ENCODE measurements around the gene UBALD1. TPM values are rescaled to one million over a fixed set of nuclear protein-coding genes. Genes with fewer than 3 reads are reported as not detected.
"Not testable (repeated sequence)": the region's sequence is repeated elsewhere in the genome, so short reads cannot be mapped to it uniquely, and the experiment has no call there.

The UBALD1 gene
- total RNA-seq = 20.9 TPM
- long read RNA-seq, partial matches to known transcripts = 0 of 3 reads
- long read RNA-seq, other reads (novel, unspliced or antisense) = 0 of 3 reads

- peak; percentile 94 for DNase-seq (ENCODE audit: low spot score)
Observed at GRCh38 chr16:4614571-4615383, at the start of gene UBALD1. TSS of gene UBALD1 (minus strand) at chr16:4614888. CDS start at chr16:4614797, 91 bp downstream.

GRCh38 chr16:4663777-4664465 lies 49.2 kb upstream of the UBALD1 start:
- DNase-seq (ENCODE audit: low spot score) = no peak

- DNase-seq (ENCODE audit: low spot score) = no peak
Observed at GRCh38 chr16:4663465-4663776, 48.7 kb upstream of the UBALD1 start.

GRCh38 chr16:4661661-4662060 lies 47.0 kb upstream of the UBALD1 start:
- no peak for DNase-seq (ENCODE audit: low spot score)

- no peak for DNase-seq (ENCODE audit: low spot score)
Observed at GRCh38 chr16:4660454-4661007, 45.8 kb upstream of the UBALD1 start.

GRCh38 chr16:4659363-4660353 lies 45.0 kb upstream of the UBALD1 start:
- DNase-seq (ENCODE audit: low spot score) = no peak

- DNase-seq (ENCODE audit: low spot score) = no peak
Observed at GRCh38 chr16:4656695-4657686, 42.3 kb upstream of the UBALD1 start.

GRCh38 chr16:4656221-4656620 lies 41.5 kb upstream of the UBALD1 start:
- DNase-seq (ENCODE audit: low spot score) = no peak

- DNase-seq (ENCODE audit: low spot score) = no peak
Observed at GRCh38 chr16:4655801-4656200, 41.1 kb upstream of the UBALD1 start.

GRCh38 chr16:4654964-4655590 lies 40.4 kb upstream of the UBALD1 start:
- no peak for DNase-seq (ENCODE audit: low spot score)

- DNase-seq (ENCODE audit: low spot score) = no peak
Observed at GRCh38 chr16:4654011-4654963, 39.6 kb upstream of the UBALD1 start.

- DNase-seq (ENCODE audit: low spot score) = no peak
Observed at GRCh38 chr16:4652561-4652960, 37.9 kb upstream of the UBALD1 start.

GRCh38 chr16:4651827-4652226 lies 37.1 kb upstream of the UBALD1 start:
- DNase-seq (ENCODE audit: low spot score) = no peak

GRCh38 chr16:4650443-4651074 lies 35.9 kb upstream of the UBALD1 start:
- DNase-seq (ENCODE audit: low spot score) = not testable (repeated sequence)

GRCh38 chr16:4649744-4650442 lies 35.2 kb upstream of the UBALD1 start:
- DNase-seq (ENCODE audit: low spot score) = no peak

GRCh38 chr16:4648917-4649316 lies 34.2 kb upstream of the UBALD1 start:
- DNase-seq (ENCODE audit: low spot score) = no peak

GRCh38 chr16:4647644-4647980 lies 32.9 kb upstream of the UBALD1 start:
- no peak for DNase-seq (ENCODE audit: low spot score)

Data from mesenteric fat pad (tissue), 1 donor.